B cell (primary cell): Measurements from ENCODE around the gene S100PBP.

Experiments used
- EZH2 ChIP-seq: IDR thresholded peaks from 2 replicates; pipeline ENCODE4 v1.6.1; 2012; ENCODE audit warnings: borderline replicate concordance, low read depth, mild to moderate bottlenecking, moderate library complexity, low read length; ENCODE audit not compliant: insufficient read depth, poor library complexity, severe bottlenecking
- TF ChIP-seq, protein P1 (sequence below): fragments of 200-600 bp; IDR thresholded peaks from one replicate; pipeline ENCODE4 v1.8.0; 2022; ENCODE audit warnings: antibody characterized with exemption, mild to moderate bottlenecking

DNA sequence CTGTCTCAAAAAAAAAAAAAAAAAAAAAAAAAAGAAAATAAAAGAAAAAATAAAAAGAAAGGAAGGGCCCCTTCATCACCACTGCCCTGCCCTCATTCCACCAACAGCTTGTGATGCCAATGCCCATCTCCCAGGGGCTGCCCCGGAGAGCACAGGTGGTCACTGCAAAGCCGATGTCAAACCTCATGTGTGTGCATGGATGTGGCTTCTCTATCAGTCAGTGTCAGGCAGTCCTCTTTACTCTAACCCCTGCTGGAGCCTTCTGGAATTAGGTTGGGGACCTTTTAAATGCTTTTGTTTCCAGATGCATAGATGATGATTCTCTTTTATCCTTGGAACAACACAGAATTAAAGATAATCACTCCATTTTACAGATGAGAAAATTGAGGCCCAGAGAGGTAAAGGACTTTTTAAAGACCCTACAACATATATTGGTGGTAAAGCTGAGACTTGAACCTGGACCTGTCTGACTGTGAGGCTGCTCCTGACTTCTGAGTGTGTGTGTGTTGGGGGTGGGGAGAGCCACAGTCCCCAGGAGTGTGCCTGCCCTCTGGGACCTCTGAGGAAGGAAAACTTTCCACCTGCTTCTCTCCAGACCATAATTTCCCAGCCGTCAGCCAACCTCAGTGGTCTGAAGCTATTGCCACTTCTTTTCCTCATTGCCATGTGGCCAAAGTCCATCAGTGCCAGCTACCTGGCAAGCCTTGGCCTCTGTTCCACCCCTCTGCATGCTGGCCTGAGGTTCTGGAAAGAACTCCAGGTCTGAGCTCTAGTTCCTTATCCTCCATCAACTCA is 86.7 kb downstream of the S100PBP start:
- TF ChIP-seq, protein P1, sequence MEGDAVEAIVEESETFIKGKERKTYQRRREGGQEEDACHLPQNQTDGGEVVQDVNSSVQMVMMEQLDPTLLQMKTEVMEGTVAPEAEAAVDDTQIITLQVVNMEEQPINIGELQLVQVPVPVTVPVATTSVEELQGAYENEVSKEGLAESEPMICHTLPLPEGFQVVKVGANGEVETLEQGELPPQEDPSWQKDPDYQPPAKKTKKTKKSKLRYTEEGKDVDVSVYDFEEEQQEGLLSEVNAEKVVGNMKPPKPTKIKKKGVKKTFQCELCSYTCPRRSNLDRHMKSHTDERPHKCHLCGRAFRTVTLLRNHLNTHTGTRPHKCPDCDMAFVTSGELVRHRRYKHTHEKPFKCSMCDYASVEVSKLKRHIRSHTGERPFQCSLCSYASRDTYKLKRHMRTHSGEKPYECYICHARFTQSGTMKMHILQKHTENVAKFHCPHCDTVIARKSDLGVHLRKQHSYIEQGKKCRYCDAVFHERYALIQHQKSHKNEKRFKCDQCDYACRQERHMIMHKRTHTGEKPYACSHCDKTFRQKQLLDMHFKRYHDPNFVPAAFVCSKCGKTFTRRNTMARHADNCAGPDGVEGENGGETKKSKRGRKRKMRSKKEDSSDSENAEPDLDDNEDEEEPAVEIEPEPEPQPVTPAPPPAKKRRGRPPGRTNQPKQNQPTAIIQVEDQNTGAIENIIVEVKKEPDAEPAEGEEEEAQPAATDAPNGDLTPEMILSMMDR, result no peak
- no peak for TF ChIP-seq EZH2
